ENCODE measurements around the gene TBC1D22A.

Gene TBC1D22A

DNA sequence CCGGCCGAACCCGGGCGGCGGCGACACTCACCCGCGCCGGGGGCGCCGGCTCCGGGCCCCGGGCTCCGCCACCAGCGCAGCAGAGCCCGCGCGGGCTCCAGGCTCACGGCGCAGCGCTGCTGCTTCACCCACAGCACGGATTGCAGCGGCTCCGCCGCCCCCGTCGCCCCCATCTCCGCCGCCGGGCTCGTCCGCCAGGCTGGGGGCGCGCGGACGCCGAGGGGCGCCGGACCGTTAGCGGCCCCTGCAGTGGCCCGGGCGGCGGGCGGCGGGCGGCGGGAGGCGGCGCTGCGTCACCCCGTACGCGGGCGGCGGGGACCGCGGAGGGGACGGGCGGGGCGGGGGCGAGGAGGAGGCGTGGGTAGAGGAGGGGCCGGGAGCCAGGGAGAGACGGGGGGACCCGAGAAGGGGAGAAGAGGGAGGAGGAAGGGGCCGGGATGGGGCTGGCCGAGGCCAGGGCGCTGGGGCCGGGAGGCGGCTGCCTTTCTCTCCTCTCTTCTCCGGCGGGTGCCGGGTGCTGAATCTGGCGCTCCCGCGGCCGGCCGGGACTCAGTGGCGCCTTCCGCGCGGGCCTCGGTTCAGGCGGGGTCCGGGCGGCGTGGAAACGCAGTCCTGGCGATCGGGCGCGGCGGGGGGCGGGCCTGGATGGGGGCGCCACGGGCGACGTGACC lies 24.3 kb upstream of the TBC1D22A start, which contains the start of gene CERK:
Gene CERK (minus strand): TSS at position 277 of the 671 bp plus-strand sequence. CDS start 104 bp downstream, at position 173.
- DNase-seq: no peak

DNA sequence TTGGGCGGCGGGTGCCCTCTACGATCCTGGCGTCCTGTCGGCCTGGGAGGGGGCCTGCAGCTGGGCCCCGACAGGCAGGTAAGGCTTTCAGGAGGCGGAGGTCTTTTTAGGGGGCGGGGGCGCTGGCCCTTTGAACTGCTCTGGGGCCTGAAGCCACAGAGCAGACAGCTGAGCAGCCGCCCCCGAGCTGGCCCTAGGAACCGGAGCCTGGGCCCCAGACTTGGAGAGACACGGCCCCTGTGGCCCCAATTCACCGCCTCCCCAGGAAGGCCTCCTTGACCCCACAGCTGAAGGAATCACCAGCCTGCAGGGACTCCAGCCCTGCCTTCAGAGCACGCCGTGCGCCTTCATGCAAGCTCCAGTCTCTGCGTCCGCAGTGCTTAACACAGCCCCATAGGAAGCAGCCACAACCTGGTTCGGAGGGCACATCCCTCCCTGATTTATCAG lies 23.8 kb upstream of the TBC1D22A start:
- DNase-seq: no peak

DNA sequence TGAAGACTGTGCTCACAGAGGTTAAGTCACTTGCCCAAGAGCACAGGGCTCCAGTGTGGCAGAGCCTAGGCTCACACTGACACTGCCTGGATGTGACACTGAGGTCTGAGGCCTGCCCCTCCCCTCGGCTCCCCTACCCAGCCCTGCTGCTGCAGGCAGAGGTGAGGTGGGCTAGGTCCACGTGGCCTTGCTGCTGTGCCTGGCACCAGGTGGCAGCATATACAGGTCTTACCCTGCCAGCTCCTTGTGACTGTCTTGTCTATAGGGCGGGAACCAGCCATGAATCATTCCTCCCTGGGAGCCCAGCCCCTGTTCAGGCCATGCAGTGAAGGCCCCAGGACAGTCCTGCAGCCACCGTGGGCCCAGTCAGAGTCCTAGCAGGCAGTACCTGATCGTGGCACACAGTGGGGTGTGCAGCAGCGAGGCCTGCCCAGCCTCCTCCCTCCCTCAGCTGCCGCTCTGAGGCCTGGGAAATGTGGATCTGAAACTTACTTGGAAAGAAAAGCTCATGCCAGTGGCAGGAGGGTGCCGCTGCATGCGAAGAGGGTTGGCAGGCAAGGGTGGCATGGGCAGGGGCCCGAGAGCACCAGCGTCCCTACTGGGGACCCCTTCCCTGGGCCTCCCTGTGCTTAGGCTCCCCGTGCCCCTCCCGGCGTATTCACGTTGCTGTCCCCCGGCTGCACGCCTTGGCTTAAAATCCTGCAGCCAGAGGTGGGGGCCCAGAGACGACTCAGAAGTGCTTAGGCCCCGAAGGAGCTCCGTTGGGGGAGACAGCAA lies 23.2 kb upstream of the TBC1D22A start:
- DNase-seq: no peak

DNA sequence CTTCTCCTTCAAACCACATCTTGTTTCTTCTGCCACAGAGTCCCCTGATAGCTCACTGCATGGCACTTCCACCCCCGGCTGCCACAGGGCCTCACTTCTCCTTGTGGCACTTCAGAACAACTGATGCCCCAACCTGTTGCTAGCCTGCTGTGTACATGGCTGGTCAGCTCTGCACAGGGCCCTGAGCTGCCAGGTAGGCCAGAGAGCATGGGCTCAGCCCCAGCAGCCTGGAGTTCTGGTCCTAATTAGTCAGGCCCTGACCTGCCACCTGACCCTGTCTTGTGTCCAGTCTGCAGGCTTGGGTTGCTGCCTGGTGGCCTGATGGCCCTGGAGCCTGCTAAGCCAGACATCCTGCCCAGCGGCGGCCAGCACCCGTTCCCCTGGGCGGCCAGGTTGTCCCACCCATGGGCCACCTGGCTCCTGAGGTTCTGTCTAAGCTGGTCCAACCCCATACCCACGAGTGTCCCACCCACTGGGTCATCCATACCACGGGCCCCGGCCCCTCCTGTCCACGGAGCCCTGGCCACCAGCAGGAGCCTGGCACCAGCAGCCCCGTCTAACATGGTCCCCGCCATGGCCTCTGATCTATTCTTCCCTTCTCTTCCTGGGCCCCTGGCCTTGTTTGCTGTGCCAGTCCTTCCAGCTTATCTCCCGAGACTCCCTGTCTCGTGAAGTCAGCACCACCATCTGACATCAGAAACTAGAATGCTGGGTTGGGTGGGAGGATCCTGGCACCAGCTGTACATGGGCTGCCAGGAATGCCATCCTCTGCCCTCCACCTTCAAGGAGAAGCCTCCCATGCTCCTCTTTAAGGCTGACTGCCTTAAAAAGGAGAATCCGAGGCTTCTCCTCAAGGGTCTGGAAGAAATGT lies 21.3 kb upstream of the TBC1D22A start:
- DNase-seq: no peak

DNA sequence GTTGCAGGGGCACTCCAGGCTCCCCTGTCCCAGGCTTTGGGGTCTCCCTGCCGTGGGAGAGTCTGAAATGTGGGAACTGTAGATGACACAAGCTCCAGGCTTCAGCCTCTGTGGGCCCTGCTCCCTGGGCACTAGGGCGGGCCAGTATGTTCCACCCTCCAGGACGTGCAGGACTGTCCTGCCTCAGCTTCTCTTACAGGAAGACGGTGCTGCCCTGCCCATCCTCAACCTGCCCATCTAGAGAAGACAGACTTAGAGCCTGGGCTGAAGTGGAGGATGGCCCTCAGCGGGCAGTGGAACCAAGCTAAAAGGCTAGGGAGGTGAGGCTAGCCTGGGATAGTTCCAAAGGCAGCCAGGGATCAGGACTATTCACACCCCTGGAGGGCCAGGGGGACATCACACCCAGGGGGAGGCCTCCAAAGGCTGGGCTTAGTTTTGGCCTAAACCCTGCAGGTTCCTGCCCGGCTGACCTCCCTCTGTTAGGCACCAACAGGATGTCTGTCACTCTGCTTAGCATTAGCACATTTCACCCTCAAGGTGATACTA lies 20.4 kb upstream of the TBC1D22A start:
- no peak for DNase-seq

DNA sequence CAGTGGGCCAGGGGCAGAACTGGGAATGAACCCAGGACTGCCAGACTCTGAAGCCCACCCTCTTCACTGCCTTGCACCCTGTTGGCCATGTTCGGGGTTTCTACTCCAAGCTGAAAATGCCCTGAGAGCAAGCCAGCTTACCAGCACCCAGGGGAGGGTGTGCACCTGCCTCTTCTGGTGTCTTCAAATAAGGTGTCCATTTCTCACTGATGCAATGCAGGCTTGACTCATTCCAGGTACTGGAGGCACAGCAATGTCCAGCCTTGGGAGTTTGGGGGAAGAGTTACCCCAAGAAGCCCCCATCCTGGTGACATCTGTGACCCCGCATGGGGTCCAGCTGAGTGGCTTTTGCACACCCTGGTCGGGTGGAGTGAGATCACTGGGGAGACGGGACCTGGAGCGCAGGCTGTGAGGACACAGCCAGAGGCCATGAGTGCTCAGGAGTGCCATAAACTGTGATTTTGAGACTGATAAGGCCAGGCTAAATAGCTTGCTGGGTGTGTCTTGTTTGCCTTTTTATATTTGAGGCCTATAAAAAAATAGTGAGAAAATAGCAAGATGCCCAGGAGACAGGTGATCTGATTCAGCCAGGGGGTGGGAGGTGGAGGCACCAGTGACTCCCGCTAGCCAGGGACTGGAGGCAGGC lies 19.8 kb upstream of the TBC1D22A start:
- no peak for DNase-seq

DNA sequence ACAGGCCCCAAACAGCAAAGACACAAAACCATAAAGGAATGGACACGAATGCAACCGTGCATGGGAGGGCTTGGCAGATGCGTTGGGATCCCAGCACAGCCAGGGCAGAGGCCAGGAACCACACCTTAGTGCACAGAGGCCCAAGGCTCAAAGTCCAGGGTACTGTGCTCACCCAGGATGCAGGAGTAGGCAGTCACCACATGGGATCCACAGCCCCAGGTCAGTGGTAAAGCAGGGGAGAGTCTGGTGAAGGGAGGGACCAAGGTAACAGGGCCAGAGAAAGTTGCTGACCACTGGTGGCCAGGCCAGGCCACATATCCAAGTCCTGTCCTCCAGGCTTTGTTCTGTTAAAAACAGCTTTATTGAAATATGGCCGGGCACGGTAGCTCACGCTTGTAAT lies 17.9 kb upstream of the TBC1D22A start:
- DNase-seq: no peak

DNA sequence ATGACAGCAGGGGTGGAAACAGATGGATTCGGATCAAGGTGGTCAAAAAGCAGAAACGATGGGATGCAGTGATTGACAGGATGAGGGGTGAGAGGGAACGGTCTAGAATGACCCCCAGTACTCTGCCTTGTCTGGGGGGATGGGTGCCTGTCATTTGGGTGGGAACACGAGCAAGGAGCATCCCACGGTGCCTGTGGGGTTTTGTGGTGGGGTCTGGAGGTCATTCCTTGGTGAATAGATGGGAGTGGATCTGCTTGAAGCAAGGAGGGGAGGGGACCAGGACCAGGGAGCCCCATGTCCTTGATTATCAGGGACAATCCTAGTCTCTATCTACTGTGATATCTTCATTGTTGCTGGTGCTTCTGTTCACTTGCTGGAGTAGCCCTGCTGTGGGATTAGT lies 16.3 kb upstream of the TBC1D22A start:
- no peak for DNase-seq

DNA sequence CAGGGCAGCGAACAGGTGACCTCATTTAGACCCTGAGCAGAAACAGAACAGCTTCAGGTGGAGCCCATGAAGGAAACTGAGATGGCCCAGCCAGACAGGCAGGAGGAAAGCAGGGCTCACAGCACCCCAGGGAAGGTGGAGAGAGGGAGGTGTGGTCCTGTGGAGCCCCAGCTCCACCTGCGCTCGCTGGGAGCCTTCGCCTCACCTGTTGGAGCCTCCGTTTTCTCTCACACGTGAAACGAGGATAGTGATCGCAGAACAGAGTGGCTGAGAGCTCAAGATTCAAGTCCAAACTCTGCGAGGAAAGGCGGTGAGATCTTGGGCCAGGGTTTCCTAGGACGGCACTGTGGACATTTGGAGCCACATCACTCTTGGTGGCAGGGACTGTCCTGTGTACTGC lies 15.8 kb upstream of the TBC1D22A start:
- DNase-seq: no peak

DNA sequence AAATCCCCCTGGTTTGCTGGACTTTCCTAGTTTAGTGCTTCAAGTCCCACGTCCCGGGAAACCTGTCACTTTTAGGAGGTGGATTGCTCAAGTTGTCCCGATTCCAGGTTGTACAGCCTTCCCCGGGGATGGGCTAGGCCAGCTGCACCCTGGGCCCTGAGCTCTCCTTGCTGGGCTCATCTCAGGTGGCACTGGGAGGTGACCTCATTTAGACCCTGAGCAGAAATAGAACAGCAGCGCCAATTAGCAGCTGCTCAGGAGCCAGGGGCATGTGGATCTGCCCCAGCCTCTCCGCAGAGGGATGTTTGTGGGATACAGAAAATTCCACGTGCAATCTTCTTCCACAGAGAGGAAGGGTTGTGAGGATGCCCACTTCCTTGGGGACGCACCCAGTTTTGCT lies 14.8 kb upstream of the TBC1D22A start:
- no peak for DNase-seq

DNA sequence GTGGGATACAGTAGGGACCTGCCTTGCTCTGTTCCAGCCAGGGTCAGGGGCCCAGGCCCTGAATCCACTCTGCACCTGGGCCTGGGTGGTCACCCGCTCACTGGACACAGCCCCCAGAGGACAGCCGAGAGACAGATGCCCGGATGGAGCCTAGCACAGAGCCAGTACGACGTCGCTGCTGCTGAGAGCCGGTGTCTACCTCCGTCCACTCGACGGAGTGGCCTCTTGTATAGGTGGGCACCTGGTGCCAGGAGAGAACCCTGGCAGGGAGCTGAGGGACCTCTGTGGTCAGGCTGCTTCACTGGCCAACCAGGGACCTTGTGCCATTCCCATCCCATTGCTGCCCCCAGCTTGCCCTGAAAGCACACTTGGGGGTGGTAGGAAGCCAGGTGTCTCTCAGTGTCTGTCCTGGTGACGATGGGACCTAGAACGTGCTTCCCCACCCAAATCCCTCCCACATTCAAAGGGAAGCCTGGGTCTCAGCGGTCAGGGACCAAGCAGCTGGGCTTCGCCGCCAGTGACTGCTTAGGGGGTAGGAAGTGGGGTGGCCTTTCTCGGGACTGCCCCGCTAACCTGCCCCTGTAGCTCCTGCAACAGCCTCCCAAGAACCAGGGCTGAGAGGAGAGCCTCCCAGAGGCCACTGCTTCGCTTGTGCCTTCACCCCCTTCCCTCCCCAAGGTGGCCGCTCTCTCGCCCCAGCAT lies 14.1 kb upstream of the TBC1D22A start:
- DNase-seq: no peak

DNA sequence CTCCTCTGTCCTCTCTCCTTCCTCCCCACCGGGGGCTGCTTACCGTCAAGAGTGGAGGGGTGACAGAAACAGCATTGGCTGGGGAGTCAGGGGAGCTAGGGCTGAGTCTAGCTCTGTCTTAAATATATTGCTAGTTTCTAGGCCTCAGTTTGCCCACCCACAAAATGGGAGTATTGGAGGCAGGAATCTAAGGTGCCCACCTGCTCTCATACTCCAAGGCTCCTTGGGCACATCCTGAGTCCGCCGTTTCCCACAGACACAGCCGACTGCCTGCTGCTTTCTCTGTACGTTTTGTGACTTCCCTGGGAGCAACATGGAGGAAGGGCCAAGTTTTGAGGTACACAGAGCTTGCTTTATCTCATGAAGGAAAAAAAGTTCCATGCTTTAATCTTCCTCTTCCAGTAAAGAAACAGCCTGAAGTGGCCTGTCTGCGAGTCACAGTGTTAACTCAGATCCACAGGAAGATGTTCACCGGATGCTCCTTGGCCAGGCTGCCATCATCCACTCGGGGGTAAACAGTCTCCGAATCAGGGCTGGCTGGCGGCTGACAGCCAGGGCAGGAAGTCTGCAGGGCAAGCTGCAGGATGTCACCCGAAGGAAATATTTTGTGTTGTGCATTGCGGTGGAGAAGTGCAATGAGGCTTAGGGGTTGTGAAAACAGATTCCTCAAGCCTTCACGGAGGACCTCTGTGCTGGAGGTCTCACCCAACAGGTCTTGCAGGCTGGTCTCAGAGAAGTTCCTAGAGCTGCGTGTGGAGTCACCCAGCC lies 13.4 kb upstream of the TBC1D22A start:
- no peak for DNase-seq

DNA sequence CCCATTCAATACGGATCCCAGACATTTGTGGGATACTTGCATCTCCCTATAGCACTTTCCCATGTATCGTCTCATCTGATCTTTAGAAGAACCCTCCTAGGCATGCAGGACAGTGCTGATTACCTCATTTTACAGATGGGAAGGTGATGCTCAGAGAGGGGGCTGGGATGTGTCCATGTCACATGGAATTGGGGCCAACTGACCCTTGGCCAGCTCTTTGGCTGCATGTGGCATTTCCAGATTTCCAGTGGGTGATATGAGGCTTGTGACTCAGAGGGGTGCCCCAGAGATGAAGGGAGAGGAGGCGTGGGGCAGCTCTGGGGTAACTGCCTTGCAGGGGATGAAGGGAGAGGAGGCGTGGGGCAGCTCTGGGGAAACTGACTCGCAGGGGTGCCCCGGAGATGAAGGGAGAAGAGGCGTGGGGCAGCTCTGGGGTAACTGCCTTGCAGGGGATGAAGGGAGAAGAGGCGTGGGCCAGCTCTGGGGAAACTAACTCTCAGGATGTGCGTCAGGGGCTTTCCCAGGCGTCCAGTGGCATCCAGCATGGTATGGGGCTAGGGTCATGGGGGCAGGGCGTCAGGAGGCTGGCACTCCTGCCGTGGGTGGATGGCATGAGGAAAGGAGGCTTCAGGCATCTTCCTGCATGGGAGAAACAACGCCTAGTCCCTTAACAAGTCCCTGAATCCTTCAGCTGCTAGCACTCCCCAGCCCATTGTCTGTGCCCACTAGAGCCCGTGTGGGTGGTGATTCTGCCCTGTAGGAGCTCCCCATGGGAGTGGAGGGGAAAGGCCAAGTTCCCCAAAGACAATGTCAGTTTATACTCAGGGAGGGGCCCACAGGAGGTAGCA lies 12.5 kb upstream of the TBC1D22A start:
- DNase-seq: no peak

DNA sequence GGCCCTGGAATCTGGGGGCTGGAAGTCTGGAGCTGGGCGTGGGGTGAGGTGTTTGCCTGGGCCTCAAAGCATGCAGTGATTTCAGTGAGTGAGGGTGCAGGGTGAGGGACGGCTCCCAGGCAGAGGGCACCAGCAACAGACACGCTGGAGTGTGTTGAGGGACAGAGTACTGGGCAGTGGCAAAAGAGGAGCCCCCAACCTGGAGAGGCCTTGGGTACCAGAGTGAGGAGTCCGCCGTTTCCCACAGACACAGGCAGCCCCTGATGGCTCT lies 12.0 kb upstream of the TBC1D22A start:
- DNase-seq: no peak

DNA sequence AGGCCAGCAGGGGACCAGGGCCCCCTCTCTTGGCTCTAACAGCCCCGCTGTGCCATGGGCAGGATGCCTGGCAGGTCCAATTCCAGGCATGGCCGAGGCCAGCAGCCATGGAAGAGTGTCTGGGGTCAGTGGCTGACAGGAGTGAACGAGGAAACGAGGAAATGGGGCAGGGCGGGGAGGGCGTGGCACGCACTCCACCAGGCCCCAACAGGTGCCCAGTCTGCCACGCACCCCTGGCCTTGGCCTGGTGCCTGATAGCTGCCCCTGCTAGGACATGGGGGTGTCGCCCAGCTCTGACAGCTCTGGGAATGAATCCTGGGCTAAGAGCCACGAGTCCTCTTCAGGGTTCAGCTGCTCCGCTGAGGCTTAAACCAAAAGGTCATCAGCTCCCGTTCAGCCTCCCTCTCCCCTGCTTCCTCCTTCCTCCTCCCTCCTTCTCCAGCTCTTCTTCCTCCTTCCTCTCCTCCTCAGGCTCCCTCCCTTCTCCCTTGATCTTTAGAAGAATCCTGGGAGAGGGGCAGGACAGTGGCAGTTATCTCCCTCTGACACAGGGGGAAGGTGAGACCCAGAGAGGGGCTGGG lies 11.5 kb upstream of the TBC1D22A start:
- no peak for DNase-seq

DNA sequence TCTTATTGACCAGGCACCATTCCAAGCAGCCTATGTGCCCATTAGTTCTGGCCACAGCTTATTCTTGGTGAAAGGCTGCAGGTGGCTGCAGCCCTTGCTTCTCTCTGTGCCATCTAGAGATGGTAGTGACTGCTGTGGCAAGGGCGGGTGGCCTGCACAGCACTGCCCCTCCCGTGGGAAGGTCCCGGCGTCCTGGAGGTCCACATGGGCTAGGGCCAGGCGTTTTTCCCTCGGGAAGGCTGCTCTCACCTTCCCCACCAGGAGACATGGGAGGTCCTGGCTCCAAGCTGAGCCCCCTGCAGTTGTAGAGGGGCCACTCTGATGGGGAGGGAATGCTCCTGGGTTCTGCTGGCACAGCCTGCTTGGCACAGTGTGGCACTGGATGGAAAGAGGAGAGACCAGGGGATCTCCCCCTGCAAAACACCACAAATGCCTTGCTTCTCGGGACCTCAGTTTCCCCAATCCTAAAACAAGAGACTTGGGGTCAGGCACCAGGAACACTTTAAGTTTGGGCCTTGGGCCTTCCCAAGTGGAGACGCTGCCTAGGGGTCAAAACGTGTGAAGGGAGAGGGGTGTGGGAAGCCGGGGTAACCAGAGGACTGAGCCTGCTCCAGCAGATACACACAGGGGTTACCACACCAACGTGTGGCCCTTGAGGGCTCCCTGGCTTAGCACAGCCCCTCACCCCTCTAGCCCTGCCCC lies 10.0 kb upstream of the TBC1D22A start:
- no peak for DNase-seq

DNA sequence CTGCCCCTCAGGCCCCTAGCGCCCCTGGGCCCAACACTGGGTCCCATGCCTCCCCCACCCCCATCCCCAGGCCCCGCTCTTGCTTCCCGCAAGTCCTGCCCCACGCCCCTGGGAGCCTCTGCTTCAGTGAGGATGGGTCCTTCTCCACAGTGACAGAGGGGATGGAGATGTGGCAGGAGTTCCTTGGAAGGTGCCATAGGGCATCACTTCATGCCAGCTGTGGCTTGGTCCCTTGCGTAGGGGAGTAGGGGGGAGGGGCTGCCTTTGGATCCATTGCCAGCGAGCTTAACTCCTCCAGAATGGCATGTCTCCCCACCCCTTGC lies 9.5 kb upstream of the TBC1D22A start:
- no peak for DNase-seq

DNA sequence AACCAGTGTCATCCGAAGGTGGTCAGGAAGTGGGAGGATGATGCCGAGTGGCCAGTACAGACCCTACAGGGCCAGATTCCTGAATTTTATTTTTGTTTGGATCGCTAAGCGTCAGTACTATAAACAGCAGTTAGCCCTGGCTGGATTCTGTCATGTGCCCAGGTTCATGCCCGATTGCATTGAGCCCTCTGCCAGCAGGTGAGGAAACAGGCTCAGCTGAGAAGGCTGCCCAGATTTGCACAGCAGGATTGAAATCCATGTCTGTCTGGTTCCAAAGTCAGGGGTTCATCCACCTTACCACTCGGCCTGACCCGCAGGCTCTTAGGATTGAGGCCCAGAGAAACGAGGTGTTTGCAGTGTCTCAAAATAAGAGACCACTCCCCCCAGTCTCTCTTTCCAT lies 9.1 kb upstream of the TBC1D22A start:
- DNase-seq: no peak

DNA sequence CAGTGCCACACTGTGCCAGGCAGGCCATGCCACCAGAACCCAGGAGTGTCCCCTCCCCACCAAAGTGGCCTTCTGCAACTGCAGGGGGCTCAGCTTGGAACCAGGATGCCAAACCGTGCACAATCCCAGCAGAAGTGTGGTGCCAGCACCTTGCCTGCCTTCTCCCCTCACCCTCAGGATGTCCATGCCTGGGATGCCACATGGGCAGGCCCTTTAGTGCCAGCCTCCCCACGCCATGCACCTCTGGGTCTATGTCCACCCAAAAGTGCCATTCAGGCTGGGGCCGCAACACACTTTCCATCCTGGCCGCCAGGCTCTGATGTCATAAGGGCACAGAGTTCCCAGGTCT lies 8.7 kb upstream of the TBC1D22A start:
- DNase-seq: no peak

All from cortex of kidney (tissue), 1 donor.